Testis (tissue), 3 donors: Measurements from ENCODE around the gene DUSP21. TPM values are rescaled to one million over a fixed set of nuclear protein-coding genes. Genes with fewer than 3 reads are reported as not detected.
"Not testable (repeated sequence)": the region's sequence is repeated elsewhere in the genome, so short reads cannot be mapped to it uniquely, and the experiment has no call there.

Experiments
- DNase-seq: peaks from one replicate; pipeline ENCODE4 v3.0.0-alpha.2; 2019
- H3K27ac ChIP-seq, 2 donors: fragments of 200-600 bp; sonication (generic); one replicate each; pipeline ENCODE4 v1.5.1; 2019
- H3K27me3 ChIP-seq: fragments of 200-600 bp; sonication (generic); one replicate; pipeline ENCODE4 v1.5.1; 2019
- H3K36me3 ChIP-seq: fragments of 200-600 bp; sonication (generic); one replicate; pipeline ENCODE4 v1.5.1; 2017; ENCODE audit warnings: low read depth; ENCODE audit errors: missing control alignments
- H3K4me1 ChIP-seq: fragments of 200-600 bp; sonication (generic); one replicate; pipeline ENCODE4 v1.5.1; 2019
- H3K4me3 ChIP-seq, 2 donors: fragments of 200-600 bp; sonication (generic); one replicate each; pipeline ENCODE4 v1.5.1; 2017 to 2019
- H3K9me3 ChIP-seq: fragments of 200-600 bp; sonication (generic); one replicate; pipeline ENCODE4 v1.5.1; 2017
- POLR2A ChIP-seq: fragments of 450-650 bp; IDR thresholded peaks from one replicate; pipeline ENCODE4 v1.6.1; 2017; ENCODE audit warnings: antibody characterized with exemption, mild to moderate bottlenecking, moderate library complexity
- WGBS, 2 donors: methylation state at CpG; one replicate each; pipeline ENCODE4 v1.1.5; 2018; 5-methylcytosine and 5-hydroxymethylcytosine counted together
- intact Hi-C: fragments of 100-400 bp; cut with DNase I; formaldehyde crosslinking; loops from one replicate; pipeline ENCODE4 v1.15.1; 2023; ENCODE audit warnings: low total_unique reads
- polyA plus RNA-seq: library from polyadenylated mRNA; stranded (reverse); fragments of 350-450 nt; fragmentation: Illumina TruSeq; extraction: RNeasy Lipid Tissue Mini Kit (QIAGEN cat#74804); gene quantifications from one replicate; pipeline ENCODE4 v1.2.3, GENCODE V29; 2014; ENCODE audit warnings: low read depth, low replicate concordance; ENCODE audit not compliant: insufficient read depth
- total RNA-seq, 2 donors: library from RNA; depleted of rRNA; stranded (reverse); fragments of >200 nt; gene quantifications; one replicate each; pipeline ENCODE4 v1.2.3, GENCODE V29; 2016
- TF ChIP-seq, protein P1 (sequence below), 3 experiments: fragments of 450-650 bp in 2 of 3; fragments of 200-600 bp in 1 of 3; sonication (generic) in 1 of 3; IDR thresholded peaks; one replicate each; pipeline ENCODE4 v1.5.1; 2016 to 2019; ENCODE audit warnings: antibody characterized with exemption in 3 of 3, mild to moderate bottlenecking in 2 of 3, moderate library complexity in 1 of 3

Gene DUSP21
- total and polyA plus RNA-seq, 3 donors from 2014 or later, result 6.0 to 9.6 (median 9.2) TPM

DNA sequence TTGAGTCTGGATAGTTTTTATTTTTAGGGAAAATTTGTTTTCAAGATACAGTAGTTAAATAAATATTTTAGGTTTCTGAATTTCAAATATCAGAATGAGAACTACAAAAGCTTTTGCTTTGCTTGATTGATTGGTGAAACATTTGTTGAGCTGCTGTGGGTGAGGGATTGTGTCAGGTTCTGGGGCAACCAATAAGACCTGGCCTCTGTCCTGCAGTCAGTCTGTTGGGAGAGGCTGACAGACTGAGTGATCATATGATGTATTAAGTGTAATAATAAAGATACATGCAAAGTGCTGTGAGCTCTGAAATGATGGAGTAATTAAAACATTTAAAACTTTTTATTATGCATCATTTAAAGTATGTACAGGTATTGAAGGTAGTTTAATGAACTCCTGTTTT lies 38.8 kb downstream of the DUSP21 start:
- H3K4me1 ChIP-seq, result no peaks in the 10 kb centered on the region
- H3K36me3 ChIP-seq, result no peaks in the 10 kb centered on the region
- no peaks in the 10 kb centered on the region for H3K27me3 ChIP-seq
- intact Hi-C loops, result no loop called here
- no peaks in the 10 kb centered on the region for H3K9me3 ChIP-seq
- no peak for DNase-seq
- H3K27ac ChIP-seq, result no peak overlapping the region
- no peak overlapping the region for H3K4me3 ChIP-seq
- no peak for TF ChIP-seq POLR2A
- TF ChIP-seq, protein P1, sequence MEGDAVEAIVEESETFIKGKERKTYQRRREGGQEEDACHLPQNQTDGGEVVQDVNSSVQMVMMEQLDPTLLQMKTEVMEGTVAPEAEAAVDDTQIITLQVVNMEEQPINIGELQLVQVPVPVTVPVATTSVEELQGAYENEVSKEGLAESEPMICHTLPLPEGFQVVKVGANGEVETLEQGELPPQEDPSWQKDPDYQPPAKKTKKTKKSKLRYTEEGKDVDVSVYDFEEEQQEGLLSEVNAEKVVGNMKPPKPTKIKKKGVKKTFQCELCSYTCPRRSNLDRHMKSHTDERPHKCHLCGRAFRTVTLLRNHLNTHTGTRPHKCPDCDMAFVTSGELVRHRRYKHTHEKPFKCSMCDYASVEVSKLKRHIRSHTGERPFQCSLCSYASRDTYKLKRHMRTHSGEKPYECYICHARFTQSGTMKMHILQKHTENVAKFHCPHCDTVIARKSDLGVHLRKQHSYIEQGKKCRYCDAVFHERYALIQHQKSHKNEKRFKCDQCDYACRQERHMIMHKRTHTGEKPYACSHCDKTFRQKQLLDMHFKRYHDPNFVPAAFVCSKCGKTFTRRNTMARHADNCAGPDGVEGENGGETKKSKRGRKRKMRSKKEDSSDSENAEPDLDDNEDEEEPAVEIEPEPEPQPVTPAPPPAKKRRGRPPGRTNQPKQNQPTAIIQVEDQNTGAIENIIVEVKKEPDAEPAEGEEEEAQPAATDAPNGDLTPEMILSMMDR (IDR thresholded peaks at IDR 0.05), result no peak

DNA sequence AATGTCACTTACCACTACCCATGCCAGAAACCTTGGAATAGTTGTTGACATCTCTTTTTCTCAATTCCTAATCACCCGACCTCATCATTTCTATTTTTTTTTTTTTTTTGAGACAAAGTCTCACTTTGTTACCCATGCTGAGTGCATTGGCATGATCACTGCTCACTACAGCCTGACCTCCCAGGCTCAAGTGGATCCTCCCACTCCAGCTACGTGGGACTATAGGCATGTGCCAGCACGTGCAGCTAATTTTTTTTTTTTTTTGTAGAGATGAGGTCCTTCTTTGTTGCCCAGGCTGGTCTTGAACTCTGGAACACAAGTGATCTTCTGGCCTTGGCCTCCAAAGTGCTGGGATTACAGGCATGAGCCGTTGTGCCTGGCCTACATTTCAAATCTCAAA lies 41.1 kb downstream of the DUSP21 start:
- intact Hi-C loops, result no loop called here
- Histone ChIP-seq H3K9me3 (no peaks in the 10 kb centered on the region), H3K4me1 (no peaks in the 10 kb centered on the region), H3K27me3 (no peaks in the 10 kb centered on the region), H3K4me3 (no peak overlapping the region), H3K36me3 (no peaks in the 10 kb centered on the region), H3K27ac (no peak overlapping the region)
- DNase-seq, result peak; percentile 48
- WGBS, 2 donors, result 31 to 63% methylated on average over 4 of the region's 4 CpGs
- TF ChIP-seq POLR2A, result no peak
- TF ChIP-seq, protein P1 (IDR thresholded peaks at IDR 0.05), result no peak

DNA sequence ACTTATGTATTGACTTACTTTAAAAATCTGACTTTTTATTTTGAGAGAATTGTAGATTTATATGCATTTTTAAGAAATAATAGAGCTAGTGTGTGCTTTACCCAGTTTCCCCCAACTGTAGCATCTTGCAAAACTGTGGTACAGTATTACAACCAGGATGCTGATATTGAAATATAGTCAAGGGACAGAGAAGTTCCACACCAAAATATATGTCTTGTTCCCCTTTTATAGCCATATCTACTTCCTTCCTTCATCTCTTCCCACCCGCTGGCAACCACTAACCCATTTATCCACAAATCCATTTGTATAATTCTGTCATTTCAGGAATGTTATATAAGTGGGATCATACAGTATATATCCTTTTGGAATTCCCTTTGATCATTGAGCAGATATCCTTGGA lies 46.0 kb downstream of the DUSP21 start:
- no peak for DNase-seq
- no peak overlapping the region for H3K4me3 ChIP-seq
- H3K36me3 ChIP-seq, result no peaks in the 10 kb centered on the region
- no peaks in the 10 kb centered on the region for H3K4me1 ChIP-seq
- 57 to 92% methylated on average over 1 of the region's 1 CpG for WGBS, 2 donors
- no peaks in the 10 kb centered on the region for H3K27me3 ChIP-seq
- TF ChIP-seq POLR2A, result no peak
- TF ChIP-seq, protein P1 (IDR thresholded peaks at IDR 0.05), result no peak
- no peak overlapping the region for H3K27ac ChIP-seq
- intact Hi-C loops, result no loop called here
- H3K9me3 ChIP-seq, result no peaks in the 10 kb centered on the region

DNA sequence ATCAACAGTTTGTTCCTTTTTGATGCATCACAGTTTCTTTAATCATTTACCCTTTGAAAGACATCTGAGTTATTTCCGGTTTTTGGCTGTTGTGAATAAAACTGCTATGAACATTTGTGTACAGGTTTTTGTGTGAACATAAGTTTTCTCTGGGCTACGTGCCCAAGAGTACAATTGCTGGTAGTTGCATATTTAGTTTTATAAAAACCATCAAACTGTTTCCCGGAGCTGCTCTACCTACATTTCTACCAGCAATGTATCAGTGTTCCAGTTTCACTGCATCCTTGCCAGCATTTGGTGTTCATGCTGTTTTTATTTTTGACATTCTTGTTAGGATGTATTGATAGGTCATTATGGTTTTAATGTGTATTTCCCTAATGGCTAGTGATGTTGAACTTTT lies 46.4 kb downstream of the DUSP21 start:
- DNase-seq, result no peak
- H3K4me3 ChIP-seq, result no peak overlapping the region
- H3K27me3 ChIP-seq, result no peaks in the 10 kb centered on the region
- no peaks in the 10 kb centered on the region for H3K4me1 ChIP-seq
- WGBS, 2 donors, result 64 to 69% methylated on average over 3 of the region's 3 CpGs
- no peaks in the 10 kb centered on the region for H3K9me3 ChIP-seq
- no peaks in the 10 kb centered on the region for H3K36me3 ChIP-seq
- H3K27ac ChIP-seq, result no peak overlapping the region
- intact Hi-C loops, result no loop called here
- TF ChIP-seq, protein P1 (IDR thresholded peaks at IDR 0.05), result no peak
- TF ChIP-seq POLR2A, result no peak

GRCh38 chrX:44890687-44891086 lies 46.9 kb downstream of the DUSP21 start:
- H3K4me3 ChIP-seq, intact Hi-C loops, H3K36me3 ChIP-seq: not testable (repeated sequence)

More at GRCh38 chrX:44890687-44891086, 46.9 kb downstream of the DUSP21 start:
- H3K9me3 ChIP-seq, DNase-seq, H3K27ac ChIP-seq, H3K27me3 ChIP-seq, H3K4me1 ChIP-seq: not testable (repeated sequence)
- WGBS, 2 donors, result 72 to 95% methylated on average over 10 of the region's 10 CpGs
